HepG2 (cell line): ENCODE measurements around the gene NEUROG2. TPM values are rescaled to one million over a fixed set of nuclear protein-coding genes. Genes with fewer than 3 reads are reported as not detected.

Experiments used
- ATAC-seq: fragments of 200-7000 bp; cut with Tn5 transposase; 3 replicates; pipeline ENCODE4 v1.9.1; 2020; ENCODE audit warnings: mild to moderate bottlenecking, moderate library complexity
- BruUV-seq: library from RNA; stranded (reverse); fragments of 400-500 nt; replicated peaks from 2 replicates; lab custom pipeline; 2021; lab: Mats Ljungman, UMichigan
- CTCF ChIA-PET: fragments of 300-600 bp; formaldehyde crosslinking; extraction: SDS; loops from one replicate; lab custom pipeline; 2021; ENCODE audit warnings: low total read pairs, inconsistent platforms, low intra/inter-chr PET ratio; lab: Yijun Ruan, JAX
- POLR2A ChIA-PET: fragments of 350-600 bp; sonication (Branson Sonifier 250); formaldehyde crosslinking; loops from one replicate; lab custom pipeline; 2020; ENCODE audit warnings: antibody characterized with exemption, inconsistent platforms; lab: Yijun Ruan, JAX
- DNase-seq: peaks from one replicate; pipeline ENCODE4 v3.0.0-alpha.2; 2015; ENCODE audit warnings: low spot score
- FAIRE-seq: peaks from 3 replicates; lab custom pipeline; 2011; peaks lifted over from hg19 to GRCh38; lab: Jason Lieb, UNC
- H2AFZ ChIP-seq: one replicate; pipeline ENCODE4 v1.6.1; 2011; ENCODE audit warnings: low read length, inconsistent platforms
- H3K27ac ChIP-seq: fragments of 300-600 bp; 3 replicates; pipeline ENCODE4 v1.8.0; 2011; ENCODE audit warnings: mixed run types, mild to moderate bottlenecking, mixed read lengths, low read length, inconsistent platforms; ENCODE audit not compliant: insufficient read depth; ENCODE audit errors: extremely low read length
- H3K27me3 ChIP-seq, 2 experiments: fragments of 200-600 bp in 1 of 2; 2 replicates in 1 of 2; 3 replicates in 1 of 2; pipeline versions ENCODE4 v1.6.0 to v1.8.0; 2011; ENCODE audit warnings: low read length in 2 of 2, mild to moderate bottlenecking in 2 of 2, moderate library complexity in 2 of 2, inconsistent platforms in 1 of 2; ENCODE audit not compliant: insufficient read depth in 2 of 2, control insufficient read depth in 1 of 2
- H3K36me3 ChIP-seq, 2 experiments: fragments of 200-600 bp in 1 of 2; replicated peaks in 1 of 2; 2 replicates in 1 of 2; 3 replicates in 1 of 2; pipeline versions ENCODE4 v1.5.1 to v1.8.0; 2011; ENCODE audit warnings: low read length in 2 of 2, inconsistent platforms in 1 of 2; ENCODE audit not compliant: insufficient read depth in 2 of 2, control insufficient read depth in 1 of 2
- H3K4me1 ChIP-seq: 2 replicates; pipeline ENCODE4 v1.5.1; 2012; ENCODE audit warnings: low read length, inconsistent platforms; ENCODE audit not compliant: insufficient read depth
- H3K4me2 ChIP-seq: 2 replicates; pipeline ENCODE4 v1.6.0; 2011; ENCODE audit warnings: low read depth, low read length, inconsistent platforms
- H3K4me3 ChIP-seq, 3 experiments: fragments of 200-600 bp in 1 of 3; sonication (generic), shearing (Covaris generic) in 1 of 3; replicated peaks in 1 of 3; 2 replicates each; pipeline ENCODE4 v1.5.1; 2011 to 2016; ENCODE audit warnings: low read length in 3 of 3, inconsistent platforms in 2 of 3, low read depth in 2 of 3, mild to moderate bottlenecking in 2 of 3, control low read depth in 1 of 3, mixed read lengths in 1 of 3; ENCODE audit not compliant: insufficient read depth in 1 of 3
- H3K79me2 ChIP-seq: one replicate; pipeline ENCODE4 v1.6.1; 2011; ENCODE audit warnings: low read length, inconsistent platforms; ENCODE audit not compliant: insufficient read depth
- H3K9ac ChIP-seq: 2 replicates; pipeline ENCODE4 v1.6.0; 2011; ENCODE audit warnings: mild to moderate bottlenecking, low read depth, low read length, inconsistent platforms; ENCODE audit not compliant: insufficient read depth
- H3K9me3 ChIP-seq: 2 replicates; pipeline ENCODE4 v1.5.1; 2012; ENCODE audit warnings: mild to moderate bottlenecking, low read length
- H4K20me1 ChIP-seq: 2 replicates; pipeline ENCODE4 v1.6.0; 2011; ENCODE audit warnings: inconsistent platforms, mild to moderate bottlenecking, low read length, moderate library complexity; ENCODE audit not compliant: insufficient read depth
- BORCS8-MEF2B ChIP-seq: sonication (generic); formaldehyde crosslinking; IDR thresholded peaks from 2 replicates; pipeline ENCODE4 v1.8.0; 2022; ENCODE audit warnings: mild to moderate bottlenecking, missing genetic modification reagents
- ELF4 ChIP-seq: sonication (generic); formaldehyde crosslinking; IDR thresholded peaks from 2 replicates; pipeline ENCODE4 v1.5.0; 2020; ENCODE audit warnings: missing genetic modification reagents, mild to moderate bottlenecking, moderate library complexity, borderline replicate concordance
- JUN ChIP-seq: sonication (generic); formaldehyde crosslinking; IDR thresholded peaks from 2 replicates; pipeline ENCODE4 v1.4.0; 2020; ENCODE audit warnings: mild to moderate bottlenecking, missing genetic modification reagents
- MAFK ChIP-seq, 2 experiments: IDR thresholded peaks in 1 of 2; conservative IDR thresholded peaks in 1 of 2; 2 replicates each; pipeline ENCODE4 v1.6.1; 2011; ENCODE audit warnings: improper control_type of control experiment in 2 of 2, low read length in 2 of 2
- RXRB ChIP-seq: IDR thresholded peaks from 2 replicates; pipeline ENCODE4 v1.6.1; 2016; ENCODE audit warnings: borderline replicate concordance, missing genetic modification reagents, missing compliant biosample characterization
- ZBTB3 ChIP-seq: sonication (generic); formaldehyde crosslinking; IDR thresholded peaks from 2 replicates; pipeline ENCODE4 v1.4.0; 2020; ENCODE audit warnings: low read depth, mild to moderate bottlenecking, moderate library complexity, missing genetic modification reagents, borderline replicate concordance
- ZNF121 ChIP-seq: sonication (generic); formaldehyde crosslinking; IDR thresholded peaks from 2 replicates; pipeline ENCODE4 v1.5.0; 2020; ENCODE audit warnings: mild to moderate bottlenecking, missing genetic modification reagents
- ZNF552 ChIP-seq: sonication (generic); formaldehyde crosslinking; IDR thresholded peaks from 2 replicates; pipeline ENCODE4 v1.9.0; 2022; ENCODE audit warnings: missing genetic modification reagents, mild to moderate bottlenecking, borderline replicate concordance
- ZNF670 ChIP-seq: sonication (generic); formaldehyde crosslinking; IDR thresholded peaks from 2 replicates; pipeline ENCODE4 v1.8.0; 2022; ENCODE audit warnings: mild to moderate bottlenecking, missing genetic modification reagents, borderline replicate concordance
- WGBS: methylation state at CpG from one replicate; pipeline ENCODE4 v1.1.6; 2017; ENCODE audit warnings: low lambda C conversion rate; 5-methylcytosine and 5-hydroxymethylcytosine counted together
- in situ Hi-C: cut with HindIII; loops from 2 replicates; pipeline ENCODE4 v1.10.0; 2017; ENCODE audit warnings: low pct_unique_long_range_greater_than_20kb; ENCODE audit not compliant: extremely low pct_ligation_motif_present
- intact Hi-C: fragments of 100-400 bp; cut with micrococcal nuclease; formaldehyde crosslinking; loops from one replicate; pipeline ENCODE4 v1.10.0; 2022; ENCODE audit not compliant: unreplicated experiment
- polyA plus RNA-seq, 8 experiments: library from polyadenylated mRNA; depleted of rRNA in 3 of 8; stranded (reverse) in 7 of 8; unstranded in 1 of 8; fragments of >200 nt; fragmentation: Illumina TruSeq in 4 of 8; extraction: Trizol in 4 of 8; gene quantifications; 2 replicates each; pipeline versions ENCODE4 v1.2.1 to v1.2.3, GENCODE V29; 2011 to 2016; ENCODE audit warnings: low read depth in 4 of 8, missing spikeins in 1 of 8, mixed read lengths in 1 of 8; ENCODE audit not compliant: insufficient read depth in 1 of 8
- total RNA-seq, 5 experiments: library from RNA; depleted of rRNA; stranded (reverse); fragments of >200 nt; fragmentation: Illumina TruSeq; extraction: Trizol; gene quantifications; 2 replicates each; pipeline ENCODE4 v1.2.3, GENCODE V29; 2016; ENCODE audit warnings: low read depth in 1 of 5
- TF ChIP-seq, protein P1 (sequence below): IDR thresholded peaks from 2 replicates; pipeline ENCODE4 v1.6.1; 2016
- TF ChIP-seq, protein P2 (sequence below): IDR thresholded peaks from 2 replicates; pipeline ENCODE4 v1.6.1; 2016; ENCODE audit warnings: mild to moderate bottlenecking

The NEUROG2 gene
- total and polyA plus RNA-seq, 2 of the 13 experiments (the other 11 are each of a cell fraction or from before 2014, with no cell fraction given): not detected

DNA sequence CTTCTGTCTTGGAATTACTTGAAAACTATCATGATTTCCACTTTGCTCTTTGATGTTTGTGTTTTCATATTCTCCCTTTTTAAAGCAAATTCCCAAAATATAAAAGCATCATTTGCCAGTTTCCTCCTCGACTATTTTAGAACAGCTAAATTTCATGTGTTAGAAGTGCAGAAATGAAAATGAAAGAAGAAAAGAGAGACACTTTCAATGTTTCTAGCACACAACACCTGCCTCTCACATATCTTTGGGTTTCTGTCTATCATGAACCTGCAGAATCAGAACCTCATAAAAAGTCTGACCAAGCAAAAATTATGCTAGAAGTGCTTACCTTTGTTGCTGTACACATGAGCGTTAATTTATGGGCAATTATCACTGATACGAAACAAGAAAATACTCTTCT lies 1.9 kb upstream of the NEUROG2 start:
- no peak overlapping the region for H2AFZ ChIP-seq
- H3K27ac ChIP-seq: no peak overlapping the region
- no peaks in the 10 kb centered on the region for H3K79me2 ChIP-seq
- POLR2A ChIA-PET: no interaction called here
- intact Hi-C loops (loop anchor here (10.0 kb wide), 1 partner anchor 113 kb away; no protein-coding TSS in a partner anchor), in situ Hi-C loops (no loop called here)
- H3K9ac ChIP-seq: no peak overlapping the region
- CTCF ChIA-PET: no interaction called here
- no peaks in the 10 kb centered on the region for H3K36me3 ChIP-seq
- DNase-seq (no peak), FAIRE-seq (no peak), ATAC-seq (no peak)
- no peak overlapping the region for H3K4me2 ChIP-seq
- H3K9me3 ChIP-seq: no peaks in the 10 kb centered on the region
- peaks cover 34% of the 10 kb centered on the region for H3K4me1 ChIP-seq
- 0% methylated on average over 3 of the region's 3 CpGs for WGBS
- H3K27me3 ChIP-seq: peaks cover 4 to 90% of the 10 kb centered on the region in 2 experiments; a peak in 4 of 5 replicates
- H3K4me3 ChIP-seq: no peak overlapping the region
- TF ChIP-seq BORCS8-MEF2B (CRISPR knock-in tag) (no peak), MAFK (conservative IDR thresholded peaks at IDR 0.05 in 1 of 2, IDR thresholded peaks at IDR 0.05 in 1 of 2; ENCODE audit: low read length in 2 of 2) (peak; percentile 9 to 36; a peak in 1 of 4 replicates)
- no peaks in the 10 kb centered on the region for H4K20me1 ChIP-seq
- BruUV-seq: no TSS peak

GRCh38 chr4:112517067-112517634 lies 1.2 kb upstream of the NEUROG2 start:
- H3K79me2 ChIP-seq: no peaks in the 10 kb centered on the region
- no peak overlapping the region for H3K27ac ChIP-seq
- no peak overlapping the region for H3K9ac ChIP-seq
- WGBS: 21% methylated on average over 13 of the region's 20 CpGs
- CTCF ChIA-PET: no interaction called here
- peaks cover 32% of the 10 kb centered on the region for H3K4me1 ChIP-seq
- no peaks in the 10 kb centered on the region for H3K36me3 ChIP-seq
- DNase-seq (no peak), FAIRE-seq (no peak), ATAC-seq (no peak)
- in situ Hi-C loops: no loop called here
- H3K27me3 ChIP-seq: peaks cover 4 to 84% of the 10 kb centered on the region in 2 experiments; a peak in 4 of 5 replicates
- no peak overlapping the region for H3K4me3 ChIP-seq
- no TSS peak for BruUV-seq
- POLR2A ChIA-PET: no interaction called here
- H2AFZ ChIP-seq: no peak overlapping the region
- intact Hi-C loops: loop anchor here (10.0 kb wide), 1 partner anchor 112 kb away; no protein-coding TSS in a partner anchor
- no peaks in the 10 kb centered on the region for H3K9me3 ChIP-seq
- H3K4me2 ChIP-seq: no peak overlapping the region
- no peaks in the 10 kb centered on the region for H4K20me1 ChIP-seq
- TF ChIP-seq RXRB: no peak
- TF ChIP-seq, protein P1, sequence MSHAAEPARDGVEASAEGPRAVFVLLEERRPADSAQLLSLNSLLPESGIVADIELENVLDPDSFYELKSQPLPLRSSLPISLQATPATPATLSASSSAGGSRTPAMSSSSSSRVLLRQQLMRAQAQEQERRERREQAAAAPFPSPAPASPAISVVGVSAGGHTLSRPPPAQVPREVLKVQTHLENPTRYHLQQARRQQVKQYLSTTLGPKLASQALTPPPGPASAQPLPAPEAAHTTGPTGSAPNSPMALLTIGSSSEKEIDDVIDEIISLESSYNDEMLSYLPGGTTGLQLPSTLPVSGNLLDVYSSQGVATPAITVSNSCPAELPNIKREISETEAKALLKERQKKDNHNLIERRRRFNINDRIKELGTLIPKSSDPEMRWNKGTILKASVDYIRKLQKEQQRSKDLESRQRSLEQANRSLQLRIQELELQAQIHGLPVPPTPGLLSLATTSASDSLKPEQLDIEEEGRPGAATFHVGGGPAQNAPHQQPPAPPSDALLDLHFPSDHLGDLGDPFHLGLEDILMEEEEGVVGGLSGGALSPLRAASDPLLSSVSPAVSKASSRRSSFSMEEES: no peak
- TF ChIP-seq ELF4: no peak
- TF ChIP-seq, protein P2, sequence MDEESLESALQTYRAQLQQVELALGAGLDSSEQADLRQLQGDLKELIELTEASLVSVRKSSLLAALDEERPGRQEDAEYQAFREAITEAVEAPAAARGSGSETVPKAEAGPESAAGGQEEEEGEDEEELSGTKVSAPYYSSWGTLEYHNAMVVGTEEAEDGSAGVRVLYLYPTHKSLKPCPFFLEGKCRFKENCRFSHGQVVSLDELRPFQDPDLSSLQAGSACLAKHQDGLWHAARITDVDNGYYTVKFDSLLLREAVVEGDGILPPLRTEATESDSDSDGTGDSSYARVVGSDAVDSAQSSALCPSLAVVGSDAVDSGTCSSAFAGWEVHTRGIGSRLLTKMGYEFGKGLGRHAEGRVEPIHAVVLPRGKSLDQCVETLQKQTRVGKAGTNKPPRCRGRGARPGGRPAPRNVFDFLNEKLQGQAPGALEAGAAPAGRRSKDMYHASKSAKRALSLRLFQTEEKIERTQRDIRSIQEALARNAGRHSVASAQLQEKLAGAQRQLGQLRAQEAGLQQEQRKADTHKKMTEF (CRISPR knock-in tag): no peak
- TF ChIP-seq ZBTB3 (CRISPR knock-in tag): no peak
- no peak for TF ChIP-seq ZNF670 (CRISPR knock-in tag)
- no peak for TF ChIP-seq ZNF552 (CRISPR knock-in tag)
- TF ChIP-seq JUN (CRISPR knock-in tag): no peak
- no peak for TF ChIP-seq ZNF121
